Measurements from ENCODE around the gene SLC25A26.
"Not testable (repeated sequence)": the region's sequence is repeated elsewhere in the genome, so short reads cannot be mapped to it uniquely, and the experiment has no call there.

Gene SLC25A26

GRCh38 chr3:66268864-66269263 is 48.1 kb downstream of the SLC25A26 start:
- DNase-seq (ENCODE audit: low read depth in 2 of 3, low spot score in 2 of 3) = no peak

GRCh38 chr3:66269411-66269810 is 48.6 kb downstream of the SLC25A26 start:
- no peak for DNase-seq (ENCODE audit: low read depth in 2 of 3, low spot score in 2 of 3)

- no peak for DNase-seq (ENCODE audit: low read depth in 2 of 3, low spot score in 2 of 3)
Observed at GRCh38 chr3:66270288-66270687, 49.5 kb downstream of the SLC25A26 start.

- DNase-seq (ENCODE audit: low read depth in 2 of 3, low spot score in 2 of 3) = no peak
Observed at GRCh38 chr3:66270701-66271100, 49.9 kb downstream of the SLC25A26 start.

- DNase-seq (ENCODE audit: low read depth in 2 of 3, low spot score in 2 of 3) = no peak
Observed at GRCh38 chr3:66271231-66271630, 50.4 kb downstream of the SLC25A26 start.

- no peak for DNase-seq (ENCODE audit: low read depth in 2 of 3, low spot score in 2 of 3)
Observed at GRCh38 chr3:66272016-66272415, 51.2 kb downstream of the SLC25A26 start.

- not testable (repeated sequence) for DNase-seq (ENCODE audit: low read depth in 2 of 3, low spot score in 2 of 3)
Observed at GRCh38 chr3:66274837-66275236, 54.0 kb downstream of the SLC25A26 start.

GRCh38 chr3:66276705-66277274 is 56.0 kb downstream of the SLC25A26 start:
- DNase-seq (ENCODE audit: low read depth in 2 of 3, low spot score in 2 of 3) = peak in 1 of 3 experiments; percentile 12

GRCh38 chr3:66279168-66279567 is 58.4 kb downstream of the SLC25A26 start:
- no peak for DNase-seq (ENCODE audit: low read depth in 2 of 3, low spot score in 2 of 3)

- no peak for DNase-seq (ENCODE audit: low read depth in 2 of 3, low spot score in 2 of 3)
Observed at GRCh38 chr3:66280304-66280703, 59.5 kb downstream of the SLC25A26 start.

- not testable (repeated sequence) for DNase-seq (ENCODE audit: low read depth in 2 of 3, low spot score in 2 of 3)
Observed at GRCh38 chr3:66291922-66292321, 71.1 kb downstream of the SLC25A26 start.

GRCh38 chr3:66297260-66297873 is 76.6 kb downstream of the SLC25A26 start:
- no peak for DNase-seq (ENCODE audit: low read depth in 2 of 3, low spot score in 2 of 3)

GRCh38 chr3:66297900-66298299 is 77.1 kb downstream of the SLC25A26 start:
- no peak for DNase-seq (ENCODE audit: low read depth in 2 of 3, low spot score in 2 of 3)

- DNase-seq (ENCODE audit: low read depth in 2 of 3, low spot score in 2 of 3) = no peak
Observed at GRCh38 chr3:66298591-66298990, 77.8 kb downstream of the SLC25A26 start.

- DNase-seq (ENCODE audit: low read depth in 2 of 3, low spot score in 2 of 3) = not testable (repeated sequence)
Observed at GRCh38 chr3:66299085-66299484, 78.3 kb downstream of the SLC25A26 start.

- DNase-seq (ENCODE audit: low read depth in 2 of 3, low spot score in 2 of 3) = no peak
Observed at GRCh38 chr3:66299891-66300290, 79.1 kb downstream of the SLC25A26 start.

GRCh38 chr3:66302288-66302687 is 81.5 kb downstream of the SLC25A26 start:
- no peak for DNase-seq (ENCODE audit: low read depth in 2 of 3, low spot score in 2 of 3)

GRCh38 chr3:66303491-66303901 is 82.7 kb downstream of the SLC25A26 start:
- peak in 1 of 3 experiments; percentile 9 for DNase-seq (ENCODE audit: low read depth in 2 of 3, low spot score in 2 of 3)

- DNase-seq (ENCODE audit: low read depth in 2 of 3, low spot score in 2 of 3) = no peak
Observed at GRCh38 chr3:66304293-66304692, 83.5 kb downstream of the SLC25A26 start.

GRCh38 chr3:66306086-66306485 is 85.3 kb downstream of the SLC25A26 start:
- DNase-seq (ENCODE audit: low read depth in 2 of 3, low spot score in 2 of 3) = not testable (repeated sequence)

- not testable (repeated sequence) for DNase-seq (ENCODE audit: low read depth in 2 of 3, low spot score in 2 of 3)
Observed at GRCh38 chr3:66306991-66307390, 86.2 kb downstream of the SLC25A26 start.

- peak in 1 of 3 experiments; percentile 25 for DNase-seq (ENCODE audit: low read depth in 2 of 3, low spot score in 2 of 3)
Observed at GRCh38 chr3:66312039-66312438, 91.2 kb downstream of the SLC25A26 start.

- DNase-seq (ENCODE audit: low read depth in 2 of 3, low spot score in 2 of 3) = no peak
Observed at GRCh38 chr3:66314455-66314854, 93.7 kb downstream of the SLC25A26 start.
